Activated naive CD8-positive, alpha-beta T cell (primary cell): ENCODE measurements around the gene SNRNP25.
A peak's percentile ranks its signal among the peaks of the same experiment; 100 is the strongest.
"Not testable (repeated sequence)": the region's sequence is repeated elsewhere in the genome, so short reads cannot be mapped to it uniquely, and the experiment has no call there.

Experiments used
- H3K27ac Mint-ChIP-seq: one replicate; pipeline ENCODE4 v1.8.0; 2021; ENCODE audit warnings: mixed read lengths
- H3K27me3 Mint-ChIP-seq: one replicate; pipeline ENCODE4 v1.8.0; 2021; ENCODE audit warnings: mixed read lengths
- H3K36me3 Mint-ChIP-seq: one replicate; pipeline ENCODE4 v1.8.0; 2021; ENCODE audit warnings: mixed read lengths
- H3K4me1 Mint-ChIP-seq: one replicate; pipeline ENCODE4 v1.8.0; 2021; ENCODE audit warnings: low read depth, mixed read lengths
- H3K4me3 Mint-ChIP-seq: one replicate; pipeline ENCODE4 v1.8.0; 2021; ENCODE audit warnings: mild to moderate bottlenecking, mixed read lengths
- H3K9me3 Mint-ChIP-seq: one replicate; pipeline ENCODE4 v1.8.0; 2021; ENCODE audit warnings: low read depth, mixed read lengths

The SNRNP25 gene

GRCh38 chr16:36336-36984, 17.2 kb upstream of the SNRNP25 start:
- Mint-ChIP-seq H3K27me3 (no peaks in the 10 kb centered on the region), H3K36me3 (peaks cover 2% of the 10 kb centered on the region), H3K9me3 (no peaks in the 10 kb centered on the region), H3K4me1 (peaks cover 25% of the 10 kb centered on the region), H3K4me3 (no peak overlapping the region), H3K27ac (no peak overlapping the region)

DNA sequence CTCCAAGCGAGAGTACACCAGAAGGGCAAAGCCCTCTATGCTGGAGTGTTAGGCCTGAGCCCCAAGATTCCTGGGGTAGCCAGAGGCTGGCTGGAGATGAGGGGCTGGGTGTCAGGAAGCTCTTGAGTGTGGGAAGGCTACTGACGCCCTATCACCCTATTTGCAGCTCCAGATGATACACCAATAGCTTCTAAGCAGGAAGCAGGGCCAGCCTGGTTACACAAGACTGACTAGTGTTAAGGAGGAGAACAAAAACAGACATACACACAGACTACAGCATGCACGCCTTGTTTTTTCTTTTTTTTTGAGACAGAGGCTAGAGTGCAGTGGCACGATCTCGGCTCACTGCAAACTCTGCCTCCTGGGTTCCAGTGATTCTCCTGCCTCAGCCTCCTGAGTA, 16.1 kb upstream of the SNRNP25 start:
- no peak overlapping the region for H3K4me3 Mint-ChIP-seq
- H3K36me3 Mint-ChIP-seq: peaks cover 2% of the 10 kb centered on the region
- peaks cover 34% of the 10 kb centered on the region for H3K4me1 Mint-ChIP-seq
- no peaks in the 10 kb centered on the region for H3K9me3 Mint-ChIP-seq
- H3K27me3 Mint-ChIP-seq: no peaks in the 10 kb centered on the region
- no peak overlapping the region for H3K27ac Mint-ChIP-seq

DNA sequence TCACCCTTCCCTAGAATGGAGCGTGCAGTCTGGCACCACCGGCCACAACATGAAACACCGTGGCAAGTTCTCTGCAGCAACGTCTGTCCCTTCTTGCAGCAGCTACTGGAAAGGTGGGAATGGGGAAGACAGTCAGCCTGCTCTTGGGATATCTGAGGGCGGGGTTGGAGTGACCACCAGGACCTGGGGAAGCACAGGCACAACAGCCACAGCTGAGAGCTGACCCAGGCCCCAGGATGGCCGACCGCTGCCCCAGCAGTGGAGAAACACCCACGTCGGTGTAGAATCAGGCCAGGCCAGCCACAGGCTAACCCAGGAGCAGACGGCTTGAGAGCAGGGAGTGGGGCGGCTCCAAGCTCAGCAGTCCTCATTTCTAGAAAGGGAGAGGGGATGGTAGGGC, 15.4 kb upstream of the SNRNP25 start:
- H3K4me3 Mint-ChIP-seq, H3K27me3 Mint-ChIP-seq, H3K36me3 Mint-ChIP-seq, H3K9me3 Mint-ChIP-seq: not testable (repeated sequence)
- H3K27ac Mint-ChIP-seq: peak overlapping the region; percentile 28
- H3K4me1 Mint-ChIP-seq: peaks cover 41% of the 10 kb centered on the region

DNA sequence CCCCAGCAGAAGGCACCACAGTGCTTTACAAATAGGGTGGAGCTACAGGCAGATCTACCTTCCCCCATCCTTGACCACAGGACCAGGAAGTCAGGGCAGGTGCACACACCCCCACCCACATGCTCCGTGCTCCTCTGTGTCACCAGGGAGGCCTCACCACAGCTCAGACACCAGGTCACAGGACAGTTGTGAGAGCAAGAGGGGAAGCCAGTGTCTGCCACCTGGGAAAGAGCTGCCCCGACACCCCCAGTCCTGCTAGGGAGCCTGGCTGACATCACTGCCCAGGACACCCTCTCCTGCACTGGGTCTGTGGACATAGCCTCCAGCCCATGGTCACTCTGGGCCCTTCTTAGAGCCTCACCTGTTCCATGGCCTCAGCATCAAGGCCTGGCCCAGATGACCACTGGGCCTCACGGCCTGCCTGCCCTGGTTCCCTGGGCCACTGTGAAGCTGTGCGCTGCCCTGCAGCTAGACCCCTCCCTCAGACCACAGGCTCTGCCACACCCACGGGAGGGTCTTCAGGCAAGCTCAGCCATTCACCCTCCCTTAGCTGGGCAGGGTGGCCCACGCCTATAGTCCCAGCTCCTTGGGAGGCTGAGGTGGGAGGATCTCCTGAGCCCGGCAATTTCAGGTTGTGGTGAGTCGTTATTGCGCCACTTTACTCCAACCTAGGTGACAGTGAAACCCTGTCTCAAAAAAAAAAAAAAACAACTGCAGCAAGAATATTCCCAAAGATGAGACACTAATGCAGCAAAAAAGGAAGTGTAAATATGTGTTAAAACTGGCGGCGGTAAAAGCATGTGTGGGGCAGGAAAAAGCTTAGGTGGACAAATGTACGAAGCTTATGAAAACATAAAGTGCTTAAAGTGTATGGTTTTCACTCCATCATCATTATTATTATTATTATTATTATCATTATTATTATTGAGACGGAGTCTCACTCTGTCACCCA, 14.4 kb upstream of the SNRNP25 start:
- Mint-ChIP-seq H3K27me3 (no peaks in the 10 kb centered on the region), H3K4me1 (peaks cover 42% of the 10 kb centered on the region), H3K27ac (peak overlapping the region; percentile 75), H3K36me3 (peaks cover 2% of the 10 kb centered on the region), H3K9me3 (no peaks in the 10 kb centered on the region), H3K4me3 (no peak overlapping the region)

DNA sequence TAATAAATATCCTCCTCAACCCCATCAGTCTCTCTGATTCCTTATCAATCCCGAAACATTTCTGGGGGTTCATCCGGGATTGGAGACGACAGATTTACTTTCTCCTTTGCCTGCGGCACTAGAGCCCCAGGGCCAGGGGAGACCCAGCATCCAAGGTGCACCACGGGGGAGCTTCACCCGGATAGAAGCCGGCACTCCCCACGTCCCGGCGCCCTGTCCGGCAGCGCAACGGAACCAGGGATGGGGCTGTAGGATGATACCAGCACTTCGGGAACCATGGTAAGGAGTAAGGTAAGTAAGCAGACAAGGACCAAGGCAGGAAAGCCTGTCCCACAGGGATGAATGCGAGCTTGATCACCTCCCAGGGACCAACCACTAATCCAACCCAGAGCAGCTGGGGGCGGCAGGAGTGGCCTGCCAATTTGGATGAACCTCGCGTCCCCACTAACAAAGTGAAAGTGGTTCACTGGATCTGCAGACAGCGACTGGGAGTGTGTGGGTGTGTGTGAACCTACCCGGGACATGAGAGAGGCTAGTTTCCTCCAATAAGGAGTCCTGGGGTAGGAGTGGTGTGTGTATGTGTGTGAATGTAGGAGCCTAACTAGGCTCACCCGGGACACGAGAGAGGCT, 12.1 kb upstream of the SNRNP25 start:
- peaks cover 39% of the 10 kb centered on the region for H3K4me1 Mint-ChIP-seq
- no peak overlapping the region for H3K27ac Mint-ChIP-seq
- no peaks in the 10 kb centered on the region for H3K9me3 Mint-ChIP-seq
- no peak overlapping the region for H3K4me3 Mint-ChIP-seq
- no peaks in the 10 kb centered on the region for H3K27me3 Mint-ChIP-seq
- H3K36me3 Mint-ChIP-seq: no peaks in the 10 kb centered on the region

- Mint-ChIP-seq H3K4me3 (no peak overlapping the region), H3K4me1 (peaks cover 39% of the 10 kb centered on the region), H3K27me3 (no peaks in the 10 kb centered on the region), H3K36me3 (no peaks in the 10 kb centered on the region), H3K9me3 (no peaks in the 10 kb centered on the region), H3K27ac (no peak overlapping the region)
Observed at GRCh38 chr16:42069-42457, 11.6 kb upstream of the SNRNP25 start.

DNA sequence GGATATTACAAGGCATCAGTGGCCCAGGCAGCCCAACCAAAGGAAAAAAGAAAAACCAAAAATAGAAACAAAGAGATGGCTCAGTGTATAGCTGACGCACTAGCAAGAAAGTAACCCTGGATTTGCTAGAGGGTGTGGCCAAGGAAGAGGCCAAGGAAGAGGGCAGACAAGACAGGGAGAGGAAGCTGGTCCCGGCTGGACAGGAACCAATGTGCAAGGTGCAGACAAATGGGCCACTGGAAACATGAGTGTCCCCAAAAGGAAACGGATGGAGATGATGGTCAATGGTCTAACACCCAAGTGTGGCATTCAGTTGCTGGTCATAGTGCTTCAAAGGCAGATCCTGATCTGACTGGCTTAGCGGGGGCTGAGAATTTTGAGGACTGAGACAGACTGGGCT, 10.9 kb upstream of the SNRNP25 start:
- Mint-ChIP-seq H3K27ac (no peak overlapping the region), H3K4me3 (no peak overlapping the region), H3K27me3 (no peaks in the 10 kb centered on the region), H3K36me3 (no peaks in the 10 kb centered on the region), H3K9me3 (no peaks in the 10 kb centered on the region), H3K4me1 (peaks cover 41% of the 10 kb centered on the region)

DNA sequence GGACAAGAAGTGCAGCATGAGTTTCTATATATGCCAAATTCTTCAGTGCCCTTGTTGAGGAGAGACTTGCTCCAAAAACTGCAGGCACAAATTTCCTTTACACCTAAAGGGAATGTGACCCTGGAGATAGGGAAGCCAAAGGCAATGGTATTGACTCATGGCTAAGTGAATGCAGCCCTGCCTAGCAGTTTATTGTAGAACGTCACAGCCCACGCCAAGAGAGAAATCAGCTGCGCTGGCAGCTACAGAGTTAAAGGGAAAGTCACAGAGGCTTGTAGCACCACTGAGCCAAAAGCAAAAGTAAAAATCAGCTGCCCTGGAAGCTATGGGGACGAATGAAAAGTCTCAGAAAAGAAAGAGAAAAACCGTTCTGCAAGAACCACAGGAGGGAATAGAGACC, 10.3 kb upstream of the SNRNP25 start:
- Mint-ChIP-seq H3K4me3 (no peak overlapping the region), H3K27me3 (no peaks in the 10 kb centered on the region), H3K4me1 (peaks cover 39% of the 10 kb centered on the region), H3K36me3 (no peaks in the 10 kb centered on the region), H3K27ac (no peak overlapping the region), H3K9me3 (no peaks in the 10 kb centered on the region)

DNA sequence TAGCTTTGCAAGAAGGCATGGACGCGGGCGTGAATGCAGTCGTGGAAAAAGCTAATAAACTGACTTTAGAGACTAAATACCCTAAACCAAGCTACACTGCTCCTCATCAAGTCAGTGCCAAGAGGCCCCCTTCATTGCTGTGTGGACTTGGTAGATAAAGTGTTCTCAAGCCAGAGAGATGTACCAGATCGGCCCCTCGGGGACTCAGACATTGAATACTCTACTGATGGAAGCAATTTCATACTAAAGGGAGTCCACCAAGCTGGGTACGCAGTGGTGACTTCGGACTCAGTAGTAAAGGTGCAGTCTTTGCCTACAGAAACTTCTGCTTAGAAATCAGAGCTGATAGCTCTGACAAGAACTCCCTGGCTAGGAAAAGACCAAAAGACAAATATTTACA, 9.0 kb upstream of the SNRNP25 start:
- no peak overlapping the region for H3K4me3 Mint-ChIP-seq
- no peaks in the 10 kb centered on the region for H3K27me3 Mint-ChIP-seq
- H3K9me3 Mint-ChIP-seq: no peaks in the 10 kb centered on the region
- H3K4me1 Mint-ChIP-seq: peaks cover 26% of the 10 kb centered on the region
- no peak overlapping the region for H3K27ac Mint-ChIP-seq
- no peaks in the 10 kb centered on the region for H3K36me3 Mint-ChIP-seq

DNA sequence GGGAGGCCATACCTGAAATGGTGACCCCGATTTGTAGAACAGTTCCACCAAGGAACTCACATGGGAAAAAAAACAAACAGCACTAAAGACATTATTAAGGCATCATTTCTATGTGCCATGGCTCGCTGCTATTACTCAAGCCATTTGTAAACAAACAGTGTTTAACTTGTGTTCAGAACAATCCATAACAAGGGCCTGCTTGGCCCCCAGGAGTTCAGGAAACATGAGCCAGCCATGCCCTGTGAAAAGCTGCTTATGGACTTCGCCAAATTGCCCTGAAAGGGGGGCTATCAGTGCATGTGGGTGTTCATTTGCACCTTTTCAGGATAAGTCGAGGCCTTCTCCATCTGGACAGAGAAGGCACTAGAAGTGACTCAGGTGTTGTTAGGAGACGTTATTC, 8.2 kb upstream of the SNRNP25 start:
- Mint-ChIP-seq H3K4me1 (peaks cover 25% of the 10 kb centered on the region), H3K27ac (no peak overlapping the region), H3K36me3 (peaks cover 2% of the 10 kb centered on the region)

DNA sequence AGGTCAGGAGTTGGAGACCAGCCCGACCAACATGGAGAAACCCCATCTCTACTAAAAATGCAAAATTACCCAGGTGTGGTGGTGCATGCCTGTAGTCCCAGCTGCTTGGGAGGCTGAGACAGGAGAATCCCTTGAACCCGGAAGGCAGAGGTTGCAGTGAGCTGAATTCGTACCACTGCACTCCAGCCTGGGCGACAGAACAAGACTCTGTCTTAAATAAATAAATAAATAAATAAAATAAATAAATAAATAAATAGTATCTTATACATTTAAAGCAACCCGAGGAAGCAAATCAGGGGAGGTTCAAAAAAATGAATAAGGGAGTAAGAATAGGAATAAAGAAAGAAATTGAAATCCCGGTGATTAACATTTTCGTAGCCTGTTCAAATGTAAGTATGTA, 7.1 kb upstream of the SNRNP25 start:
- H3K4me1 Mint-ChIP-seq: peaks cover 35% of the 10 kb centered on the region
- H3K27ac Mint-ChIP-seq, H3K9me3 Mint-ChIP-seq, H3K27me3 Mint-ChIP-seq, H3K36me3 Mint-ChIP-seq, H3K4me3 Mint-ChIP-seq: not testable (repeated sequence)

More for the DNA sequence above, 8.2 kb upstream of the SNRNP25 start:
- H3K27me3 Mint-ChIP-seq: no peaks in the 10 kb centered on the region
- no peak overlapping the region for H3K4me3 Mint-ChIP-seq
- H3K9me3 Mint-ChIP-seq: no peaks in the 10 kb centered on the region

GRCh38 chr16:47234-47633, 6.4 kb upstream of the SNRNP25 start:
- H3K27me3 Mint-ChIP-seq: no peaks in the 10 kb centered on the region
- peaks cover 2% of the 10 kb centered on the region for H3K36me3 Mint-ChIP-seq
- H3K27ac Mint-ChIP-seq: no peak overlapping the region
- no peaks in the 10 kb centered on the region for H3K9me3 Mint-ChIP-seq
- H3K4me3 Mint-ChIP-seq: no peak overlapping the region
- H3K4me1 Mint-ChIP-seq: peaks cover 32% of the 10 kb centered on the region

DNA sequence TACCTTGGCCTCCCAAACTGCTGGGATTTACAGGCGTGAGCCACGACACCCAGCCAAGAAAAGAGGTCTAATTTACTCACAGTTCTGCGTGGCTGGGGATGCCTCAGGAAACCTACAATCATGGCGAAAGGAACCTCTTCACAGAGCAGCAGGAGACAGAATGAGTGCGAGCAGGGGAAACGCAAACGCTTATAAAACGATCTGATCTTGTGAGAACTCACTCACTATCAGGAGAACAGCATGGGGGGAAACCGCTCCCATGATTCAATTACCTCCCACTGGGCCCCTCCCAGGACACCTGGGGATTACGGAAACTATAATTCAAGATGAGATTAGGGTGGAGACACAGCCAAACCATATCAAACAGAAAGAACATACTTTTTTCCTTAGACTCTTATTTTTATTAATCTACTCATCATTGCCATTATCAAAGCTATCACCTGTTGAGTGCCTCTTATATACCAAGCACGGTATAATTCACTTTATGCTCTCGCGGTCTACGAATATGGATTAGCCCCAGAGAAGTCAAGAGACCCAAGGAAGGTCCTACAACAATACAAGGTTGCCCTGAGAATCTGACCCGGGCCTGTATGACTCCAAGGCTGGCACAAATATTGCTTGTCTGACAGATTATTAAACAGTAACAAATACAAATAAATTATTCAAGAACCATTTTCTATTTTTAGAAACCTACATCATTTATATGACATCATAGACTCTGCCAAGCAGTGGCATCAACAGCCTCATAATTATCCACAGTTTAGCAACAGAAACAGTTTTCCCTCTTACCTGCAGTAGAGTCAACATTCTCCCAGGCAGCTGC, 2.6 kb upstream of the SNRNP25 start:
- Mint-ChIP-seq H3K36me3 (peaks cover 4% of the 10 kb centered on the region), H3K9me3 (no peaks in the 10 kb centered on the region)

GRCh38 chr16:54237-54581, 581 bp downstream of the SNRNP25 start:
- no peaks in the 10 kb centered on the region for H3K27me3 Mint-ChIP-seq
- H3K36me3 Mint-ChIP-seq: peaks cover 6% of the 10 kb centered on the region
- peak overlapping the region; percentile 72 for H3K27ac Mint-ChIP-seq
- no peaks in the 10 kb centered on the region for H3K9me3 Mint-ChIP-seq
- peak overlapping the region; percentile 99 for H3K4me3 Mint-ChIP-seq
- H3K4me1 Mint-ChIP-seq: peaks cover 26% of the 10 kb centered on the region

More for the DNA sequence above, 2.6 kb upstream of the SNRNP25 start:
- Mint-ChIP-seq H3K27me3 (no peaks in the 10 kb centered on the region), H3K27ac (peak overlapping the region; percentile 22), H3K4me1 (peaks cover 31% of the 10 kb centered on the region), H3K4me3 (peak overlapping the region; percentile 99)
